Measurements from ENCODE around the gene CFD. TPM values are rescaled to one million over a fixed set of nuclear protein-coding genes. Genes with fewer than 3 reads are reported as not detected.

Gene CFD
- total and polyA plus RNA-seq, 2 experiments from 2014 or later, result 0.90 to 4.7 TPM

DNA sequence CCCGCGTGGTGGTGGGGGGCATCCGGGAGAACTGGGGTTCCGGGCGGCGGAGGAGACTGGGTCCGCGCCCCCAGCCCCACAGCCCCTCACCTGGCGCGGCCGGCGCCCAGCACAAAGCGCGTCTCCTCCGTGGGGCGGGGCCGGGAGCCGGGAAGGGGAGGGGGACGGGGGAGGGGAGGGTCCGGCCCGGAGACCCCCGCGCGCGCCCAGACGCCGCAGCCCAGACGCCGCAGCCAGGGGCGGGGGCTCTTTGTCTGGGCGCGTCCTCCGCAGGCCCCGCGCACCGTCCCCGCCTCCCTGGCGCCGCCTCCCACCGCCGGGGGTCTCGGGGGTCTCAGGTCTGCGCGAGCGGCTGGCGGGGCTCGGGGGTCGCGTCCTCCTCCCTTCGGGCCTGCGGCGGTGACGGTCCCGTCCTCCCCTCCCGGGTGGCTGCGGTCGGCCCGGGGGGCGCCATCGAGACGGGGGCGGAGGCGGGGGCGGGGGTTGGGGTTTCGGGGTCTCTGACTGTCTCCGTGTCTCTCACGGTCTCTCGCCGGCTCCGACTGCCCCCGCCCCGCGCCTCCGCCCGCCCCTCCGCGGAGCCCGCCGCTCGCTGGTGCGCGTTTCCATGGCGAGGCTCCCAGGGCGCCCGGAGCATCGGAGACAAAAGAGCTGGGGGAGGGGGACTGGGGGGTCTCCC is 37.5 kb upstream of the CFD start, which contains the start of gene PLPPR3 (continued):
- TF ChIP-seq CTCF (conservative IDR thresholded peaks at IDR 0.05; ENCODE audit: low read depth in 2 of 2) (no peak), NANOG (IDR thresholded peaks at IDR 0.05; ENCODE audit: borderline replicate concordance) (no peak), JUNB (IDR thresholded peaks at IDR 0.05; ENCODE audit: unreplicated experiment) (no peak), ZNF462 (CRISPR knock-in tag; IDR thresholded peaks at IDR 0.05) (no peak), ZNF114 (CRISPR knock-in tag; IDR thresholded peaks at IDR 0.05) (no peak), STAT1 (IDR thresholded peaks at IDR 0.05; ENCODE audit: unreplicated experiment) (no peak), ZNF331 (CRISPR knock-in tag; IDR thresholded peaks at IDR 0.05; ENCODE audit: low read depth) (no peak)

Data from GM23338 (cell line).